Neural cell (in vitro differentiated cells): Measurements from ENCODE around the gene OSBP2. TPM values are rescaled to one million over a fixed set of nuclear protein-coding genes. Genes with fewer than 3 reads are reported as not detected.
A peak's percentile ranks its signal among the peaks of the same experiment; 100 is the strongest.

Source experiments
- H2AFZ ChIP-seq: fragments of 200-600, 300-800 bp; sonication (generic), shearing (Covaris generic); 2 replicates; pipeline ENCODE4 v1.6.0; 2014; ENCODE audit warnings: low read depth, mild to moderate bottlenecking, antibody characterized with exemption, low read length, moderate library complexity
- H3F3A ChIP-seq: fragments of 200-600 bp; shearing (Covaris generic); 2 replicates; pipeline ENCODE4 v1.6.1; 2016; ENCODE audit warnings: mild to moderate bottlenecking, moderate library complexity, mixed read lengths, antibody characterized with exemption, low read length; ENCODE audit not compliant: insufficient read depth, poor library complexity, severe bottlenecking
- H3K27ac ChIP-seq: fragments of 200-600, 300-800 bp; sonication (generic), shearing (Covaris generic); 2 replicates; pipeline ENCODE4 v1.5.1; 2014; ENCODE audit warnings: mild to moderate bottlenecking, low read length, moderate library complexity
- H3K27me3 ChIP-seq: fragments of 300-800, 200-600 bp; sonication (generic), shearing (Covaris generic); 2 replicates; pipeline ENCODE4 v1.6.0; 2014; ENCODE audit warnings: mild to moderate bottlenecking, low read depth, low read length, moderate library complexity; ENCODE audit not compliant: insufficient read depth
- H3K36me3 ChIP-seq: fragments of 300-800, 200-600 bp; sonication (generic), shearing (Covaris generic); 2 replicates; pipeline ENCODE4 v1.5.1; 2014; ENCODE audit warnings: mild to moderate bottlenecking, antibody characterized with exemption, low read length, moderate library complexity; ENCODE audit not compliant: insufficient read depth
- H3K4me2 ChIP-seq: fragments of 300-800, 200-600 bp; sonication (generic), shearing (Covaris generic); 2 replicates; pipeline ENCODE4 v1.6.0; 2014; ENCODE audit warnings: mild to moderate bottlenecking, low read length
- H3K4me3 ChIP-seq: fragments of 300-800, 200-600 bp; sonication (generic), shearing (Covaris generic); 2 replicates; pipeline ENCODE4 v1.5.1; 2014; ENCODE audit warnings: mild to moderate bottlenecking, low read length, moderate library complexity
- H3K79me2 ChIP-seq: fragments of 200-600 bp; shearing (Covaris generic); replicated peaks from 2 replicates; pipeline ENCODE4 v1.6.0; 2014; ENCODE audit warnings: mild to moderate bottlenecking, low read length, moderate library complexity; ENCODE audit not compliant: insufficient read depth
- H3K9ac ChIP-seq: fragments of 300-800, 200-600 bp; sonication (generic), shearing (Covaris generic); 2 replicates; pipeline ENCODE4 v1.6.1; 2016; ENCODE audit warnings: mild to moderate bottlenecking, low read length, mixed read lengths
- H3K9me2 ChIP-seq: fragments of 200-600 bp; shearing (Covaris generic); 2 replicates; pipeline ENCODE4 v1.6.1; 2016; ENCODE audit warnings: mild to moderate bottlenecking, low read length, mixed read lengths; ENCODE audit not compliant: insufficient read depth
- H3K9me3 ChIP-seq: fragments of 200-600, 300-800 bp; sonication (generic), shearing (Covaris generic); 2 replicates; pipeline ENCODE4 v1.6.1; 2016; ENCODE audit warnings: mild to moderate bottlenecking, mixed run types, low read length, moderate library complexity, mixed read lengths
- H4K20me1 ChIP-seq: fragments of 200-600 bp; shearing (Covaris generic); 2 replicates; pipeline ENCODE4 v1.6.1; 2016; ENCODE audit warnings: mild to moderate bottlenecking, mixed run types; ENCODE audit not compliant: insufficient read depth
- EP300 ChIP-seq: fragments of 450-650 bp; conservative IDR thresholded peaks from 2 replicates; pipeline ENCODE4 v1.6.1; 2014; ENCODE audit warnings: antibody characterized with exemption, mild to moderate bottlenecking, moderate library complexity; ENCODE audit not compliant: poor library complexity, severe bottlenecking
- EZH2 ChIP-seq: fragments of 200-600, 300-800 bp; shearing (Covaris generic), sonication (generic); IDR thresholded peaks from 2 replicates; pipeline ENCODE4 v1.6.1; 2014; ENCODE audit warnings: antibody characterized with exemption, low read length, borderline replicate concordance, mild to moderate bottlenecking; ENCODE audit not compliant: insufficient read depth, poor library complexity, severe bottlenecking
- MXI1 ChIP-seq: fragments of 450-650 bp; conservative IDR thresholded peaks from 2 replicates; pipeline ENCODE4 v1.6.1; 2014; ENCODE audit warnings: antibody characterized with exemption, mild to moderate bottlenecking; ENCODE audit not compliant: poor library complexity, severe bottlenecking
- POLR2AphosphoS5 ChIP-seq: IDR thresholded peaks from 2 replicates; pipeline ENCODE4 v1.6.1; 2012
- RAD21 ChIP-seq: fragments of 450-650 bp; conservative IDR thresholded peaks from 2 replicates; pipeline ENCODE4 v1.6.1; 2014; ENCODE audit warnings: antibody characterized with exemption, mild to moderate bottlenecking, moderate library complexity
- SMC3 ChIP-seq: fragments of 450-650 bp; conservative IDR thresholded peaks from 2 replicates; pipeline ENCODE4 v1.6.1; 2014; ENCODE audit warnings: antibody characterized with exemption, mild to moderate bottlenecking, moderate library complexity; ENCODE audit not compliant: poor library complexity
- TAF1 ChIP-seq: IDR thresholded peaks from 2 replicates; pipeline ENCODE4 v1.6.1; 2012; ENCODE audit warnings: low read depth
- polyA plus RNA-seq: library from polyadenylated mRNA; depleted of rRNA; stranded (reverse); fragments of >200 nt; gene quantifications from 2 replicates; pipeline ENCODE4 v1.2.3, GENCODE V29; 2014
- TF ChIP-seq, protein P1 (sequence below): fragments of 450-650 bp; IDR thresholded peaks from 2 replicates; pipeline ENCODE4 v1.5.1; 2014; ENCODE audit warnings: antibody characterized with exemption, mild to moderate bottlenecking, moderate library complexity; ENCODE audit not compliant: poor library complexity, severe bottlenecking
- TF ChIP-seq, protein P2 (sequence below): IDR thresholded peaks from 2 replicates; pipeline ENCODE4 v1.6.1; 2012; ENCODE audit warnings: borderline replicate concordance

OSBP2 gene
- polyA plus RNA-seq, 1 donor from 2014 or later = 8.7 TPM

DNA sequence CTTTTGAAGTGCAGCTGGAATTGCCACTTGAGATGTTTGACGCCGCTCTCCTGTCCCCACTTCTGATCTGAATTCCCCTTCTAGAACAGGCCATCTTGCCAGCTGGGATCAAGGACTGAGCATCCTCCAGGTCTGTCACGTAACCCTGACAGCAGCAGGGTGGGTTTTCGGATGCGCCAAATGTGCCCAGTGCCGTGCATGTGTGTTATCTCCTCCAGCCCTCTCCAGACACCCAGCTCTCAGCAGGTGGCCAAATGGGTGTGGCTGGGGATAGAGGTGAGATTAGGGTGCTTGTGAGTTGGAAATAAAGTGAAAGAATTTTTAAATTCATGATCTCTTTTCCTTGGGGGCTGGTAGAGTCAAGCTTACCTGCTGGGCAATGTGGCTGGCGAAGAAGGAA lies 3.3 kb downstream of the OSBP2 start:
- H3K79me2 ChIP-seq = no peaks in the 10 kb centered on the region
- H3K27ac ChIP-seq = no peak overlapping the region
- peak overlapping the region; percentile 95 for H3K4me3 ChIP-seq
- no peaks in the 10 kb centered on the region for H3K27me3 ChIP-seq
- H3K9ac ChIP-seq = no peak overlapping the region
- no peaks in the 10 kb centered on the region for H3K36me3 ChIP-seq
- H3K9me2 ChIP-seq = no peaks in the 10 kb centered on the region
- no peak for TF ChIP-seq POLR2AphosphoS5
- no peak for TF ChIP-seq TAF1
- TF ChIP-seq, protein P1, sequence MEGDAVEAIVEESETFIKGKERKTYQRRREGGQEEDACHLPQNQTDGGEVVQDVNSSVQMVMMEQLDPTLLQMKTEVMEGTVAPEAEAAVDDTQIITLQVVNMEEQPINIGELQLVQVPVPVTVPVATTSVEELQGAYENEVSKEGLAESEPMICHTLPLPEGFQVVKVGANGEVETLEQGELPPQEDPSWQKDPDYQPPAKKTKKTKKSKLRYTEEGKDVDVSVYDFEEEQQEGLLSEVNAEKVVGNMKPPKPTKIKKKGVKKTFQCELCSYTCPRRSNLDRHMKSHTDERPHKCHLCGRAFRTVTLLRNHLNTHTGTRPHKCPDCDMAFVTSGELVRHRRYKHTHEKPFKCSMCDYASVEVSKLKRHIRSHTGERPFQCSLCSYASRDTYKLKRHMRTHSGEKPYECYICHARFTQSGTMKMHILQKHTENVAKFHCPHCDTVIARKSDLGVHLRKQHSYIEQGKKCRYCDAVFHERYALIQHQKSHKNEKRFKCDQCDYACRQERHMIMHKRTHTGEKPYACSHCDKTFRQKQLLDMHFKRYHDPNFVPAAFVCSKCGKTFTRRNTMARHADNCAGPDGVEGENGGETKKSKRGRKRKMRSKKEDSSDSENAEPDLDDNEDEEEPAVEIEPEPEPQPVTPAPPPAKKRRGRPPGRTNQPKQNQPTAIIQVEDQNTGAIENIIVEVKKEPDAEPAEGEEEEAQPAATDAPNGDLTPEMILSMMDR = no peak
- TF ChIP-seq EP300 = no peak
- TF ChIP-seq SMC3 = no peak
- TF ChIP-seq, protein P2, sequence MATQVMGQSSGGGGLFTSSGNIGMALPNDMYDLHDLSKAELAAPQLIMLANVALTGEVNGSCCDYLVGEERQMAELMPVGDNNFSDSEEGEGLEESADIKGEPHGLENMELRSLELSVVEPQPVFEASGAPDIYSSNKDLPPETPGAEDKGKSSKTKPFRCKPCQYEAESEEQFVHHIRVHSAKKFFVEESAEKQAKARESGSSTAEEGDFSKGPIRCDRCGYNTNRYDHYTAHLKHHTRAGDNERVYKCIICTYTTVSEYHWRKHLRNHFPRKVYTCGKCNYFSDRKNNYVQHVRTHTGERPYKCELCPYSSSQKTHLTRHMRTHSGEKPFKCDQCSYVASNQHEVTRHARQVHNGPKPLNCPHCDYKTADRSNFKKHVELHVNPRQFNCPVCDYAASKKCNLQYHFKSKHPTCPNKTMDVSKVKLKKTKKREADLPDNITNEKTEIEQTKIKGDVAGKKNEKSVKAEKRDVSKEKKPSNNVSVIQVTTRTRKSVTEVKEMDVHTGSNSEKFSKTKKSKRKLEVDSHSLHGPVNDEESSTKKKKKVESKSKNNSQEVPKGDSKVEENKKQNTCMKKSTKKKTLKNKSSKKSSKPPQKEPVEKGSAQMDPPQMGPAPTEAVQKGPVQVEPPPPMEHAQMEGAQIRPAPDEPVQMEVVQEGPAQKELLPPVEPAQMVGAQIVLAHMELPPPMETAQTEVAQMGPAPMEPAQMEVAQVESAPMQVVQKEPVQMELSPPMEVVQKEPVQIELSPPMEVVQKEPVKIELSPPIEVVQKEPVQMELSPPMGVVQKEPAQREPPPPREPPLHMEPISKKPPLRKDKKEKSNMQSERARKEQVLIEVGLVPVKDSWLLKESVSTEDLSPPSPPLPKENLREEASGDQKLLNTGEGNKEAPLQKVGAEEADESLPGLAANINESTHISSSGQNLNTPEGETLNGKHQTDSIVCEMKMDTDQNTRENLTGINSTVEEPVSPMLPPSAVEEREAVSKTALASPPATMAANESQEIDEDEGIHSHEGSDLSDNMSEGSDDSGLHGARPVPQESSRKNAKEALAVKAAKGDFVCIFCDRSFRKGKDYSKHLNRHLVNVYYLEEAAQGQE = no peak
- no peak for TF ChIP-seq RAD21
- TF ChIP-seq EZH2 = no peak
- TF ChIP-seq MXI1 = no peak
- no peaks in the 10 kb centered on the region for H3F3A ChIP-seq
- no peaks in the 10 kb centered on the region for H4K20me1 ChIP-seq
- H2AFZ ChIP-seq = no peak overlapping the region
- no peak overlapping the region for H3K4me2 ChIP-seq
- H3K9me3 ChIP-seq = no peaks in the 10 kb centered on the region

DNA sequence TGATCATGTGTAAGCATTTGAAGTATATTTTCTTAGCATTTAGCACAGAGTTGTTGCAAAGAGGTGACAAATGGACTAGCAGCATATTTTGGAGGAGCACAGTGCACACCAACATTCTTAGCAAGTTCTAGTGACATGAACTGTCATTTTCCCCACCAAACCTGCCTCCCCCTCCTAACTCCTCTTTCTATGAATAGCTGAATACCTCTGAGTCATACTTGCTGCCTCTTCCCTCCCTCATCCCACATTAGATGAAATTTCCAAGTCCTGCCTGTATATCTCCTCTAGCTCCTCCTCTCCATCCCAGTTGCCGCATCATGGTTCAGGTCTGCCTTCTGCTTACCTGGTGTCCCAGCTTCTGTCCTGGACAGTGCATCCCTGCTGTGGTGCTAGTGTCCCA lies 7.2 kb downstream of the OSBP2 start:
- H3K9me3 ChIP-seq = no peaks in the 10 kb centered on the region
- H3K79me2 ChIP-seq = no peaks in the 10 kb centered on the region
- no peak overlapping the region for H3K27ac ChIP-seq
- TF ChIP-seq, protein P2 = no peak
- TF ChIP-seq TAF1 (no peak), EP300 (no peak), SMC3 (no peak), MXI1 (no peak), POLR2AphosphoS5 (no peak), EZH2 (no peak), RAD21 (no peak)
- TF ChIP-seq, protein P1 = no peak
- no peak overlapping the region for H3K4me3 ChIP-seq
- no peaks in the 10 kb centered on the region for H3F3A ChIP-seq
- H3K9ac ChIP-seq = no peak overlapping the region
- H3K9me2 ChIP-seq = no peaks in the 10 kb centered on the region
- no peak overlapping the region for H3K4me2 ChIP-seq
- H3K27me3 ChIP-seq = no peaks in the 10 kb centered on the region
- no peaks in the 10 kb centered on the region for H4K20me1 ChIP-seq
- H2AFZ ChIP-seq = no peak overlapping the region
- no peaks in the 10 kb centered on the region for H3K36me3 ChIP-seq
